Left lung (tissue), 10 donors: ENCODE measurements around the gene SELP. TPM values are rescaled to one million over a fixed set of nuclear protein-coding genes. Genes with fewer than 3 reads are reported as not detected.

Experiments used
- ATAC-seq: fragments of 200-7000 bp; cut with Tn5 transposase; one replicate; pipeline ENCODE4 v1.9.1; 2020; ENCODE audit warnings: moderate library complexity
- DNase-seq, 4 donors: peaks; one replicate each; pipeline ENCODE4 v3.0.0-alpha.2; 2013 to 2020
- H3K27ac ChIP-seq, 2 donors: fragments of 200-600 bp; sonication (generic) in 1 of 2; one replicate each; pipeline versions ENCODE4 v1.5.0 to v1.8.0; 2020 to 2021
- H3K27me3 ChIP-seq, 2 donors: fragments of 200-600 bp; sonication (generic) in 1 of 2; one replicate each; pipeline versions ENCODE4 v1.5.0 to v1.8.0; 2020 to 2021
- H3K36me3 ChIP-seq, 2 donors: fragments of 200-600 bp; sonication (generic) in 1 of 2; one replicate each; pipeline versions ENCODE4 v1.5.0 to v1.8.0; 2020 to 2021
- H3K4me1 ChIP-seq, 2 donors: fragments of 200-600 bp; one replicate each; pipeline ENCODE4 v1.8.0; 2021
- H3K4me3 ChIP-seq, 2 donors: fragments of 200-600 bp; sonication (generic) in 1 of 2; one replicate each; pipeline versions ENCODE4 v1.5.0 to v1.8.0; 2020 to 2021; ENCODE audit warnings: mild to moderate bottlenecking in 1 of 2
- H3K9me3 ChIP-seq, 2 donors: fragments of 200-600 bp; sonication (generic) in 1 of 2; one replicate each; pipeline versions ENCODE4 v1.5.0 to v1.8.0; 2020 to 2021
- CTCF ChIP-seq, 2 donors: fragments of 200-600 bp; sonication (generic) in 1 of 2; IDR thresholded peaks; one replicate each; pipeline versions ENCODE4 v1.5.0 to v1.8.0; 2021; ENCODE audit warnings: antibody characterized with exemption in 2 of 2
- intact Hi-C, 2 donors: fragments of 100-400 bp; cut with DNase I; formaldehyde crosslinking; loops; one replicate each; pipeline versions ENCODE4 v1.11.2 to v1.14.2; 2022
- polyA plus RNA-seq, 6 donors: library from polyadenylated mRNA; unstranded; fragments of 120-200 nt; gene quantifications; one replicate each; pipeline ENCODE4 v1.2.1, GENCODE V29; 2013; ENCODE audit not compliant: insufficient read length in 6 of 6
- total RNA-seq, 2 donors: library from RNA; stranded (reverse); fragmentation: NEBNext Ultra II Directional; extraction: Animal tissue kit (Norgen Biotek cat#: 25700); gene quantifications; one replicate each; pipeline ENCODE4 v1.2.1, GENCODE V29; 2021
- donor health status: DM: no; HTN: yes; CAD: no.
- donor health status: DM: no; HTN: no; CAD: no.

SELP gene
- total and polyA plus RNA-seq, 8 donors = 6.3 to 27.0 (median 7.6) TPM

GRCh38 chr1:169574336-169574735 lies 55.6 kb downstream of the SELP start:
- no peak for ATAC-seq
- TF ChIP-seq CTCF (IDR thresholded peaks at IDR 0.05) = no peak
- H3K27me3 ChIP-seq = no peaks in the 10 kb centered on the region
- DNase-seq = peak in 1 of 4 donors; percentile 7
- H3K36me3 ChIP-seq = no peaks in the 10 kb centered on the region
- no peak overlapping the region for H3K27ac ChIP-seq
- intact Hi-C loops = no loop called here
- H3K4me1 ChIP-seq = no peaks in the 10 kb centered on the region
- no peak overlapping the region for H3K4me3 ChIP-seq
- H3K9me3 ChIP-seq = no peaks in the 10 kb centered on the region

- ATAC-seq = peak; percentile 52
- H3K27me3 ChIP-seq = no peaks in the 10 kb centered on the region
- H3K4me1 ChIP-seq = no peaks in the 10 kb centered on the region
- no peaks in the 10 kb centered on the region for H3K36me3 ChIP-seq
- no peak overlapping the region for H3K27ac ChIP-seq
- intact Hi-C loops = no loop called here
- no peak for TF ChIP-seq CTCF (IDR thresholded peaks at IDR 0.05)
- H3K9me3 ChIP-seq = no peaks in the 10 kb centered on the region
- H3K4me3 ChIP-seq = no peak overlapping the region
- no peak for DNase-seq
These were observed 57.7 kb downstream of the SELP start for GRCh38 chr1:169572187-169572586.

GRCh38 chr1:169571450-169571849 lies 58.5 kb downstream of the SELP start:
- ATAC-seq (no peak), DNase-seq (no peak)
- H3K27me3 ChIP-seq = no peaks in the 10 kb centered on the region
- TF ChIP-seq CTCF (IDR thresholded peaks at IDR 0.05) = no peak
- intact Hi-C loops = no loop called here
- H3K4me1 ChIP-seq = no peaks in the 10 kb centered on the region
- no peaks in the 10 kb centered on the region for H3K9me3 ChIP-seq
- H3K4me3 ChIP-seq = no peak overlapping the region
- H3K36me3 ChIP-seq = no peaks in the 10 kb centered on the region
- no peak overlapping the region for H3K27ac ChIP-seq

GRCh38 chr1:169570172-169570574 lies 59.8 kb downstream of the SELP start:
- Histone ChIP-seq H3K36me3 (no peaks in the 10 kb centered on the region), H3K27ac (no peak overlapping the region), H3K4me3 (no peak overlapping the region), H3K4me1 (peaks cover 0 to 4% of the 10 kb centered on the region in 2 donors), H3K27me3 (no peaks in the 10 kb centered on the region), H3K9me3 (no peaks in the 10 kb centered on the region)
- TF ChIP-seq CTCF (IDR thresholded peaks at IDR 0.05) = no peak
- DNase-seq (no peak), ATAC-seq (no peak)
- intact Hi-C loops = no loop called here

GRCh38 chr1:169568497-169568896 lies 61.4 kb downstream of the SELP start:
- DNase-seq (no peak), ATAC-seq (no peak)
- Histone ChIP-seq H3K9me3 (peaks cover 0 to 1% of the 10 kb centered on the region in 2 donors), H3K4me3 (no peak overlapping the region), H3K4me1 (peaks cover 0 to 4% of the 10 kb centered on the region in 2 donors), H3K27ac (no peak overlapping the region), H3K27me3 (no peaks in the 10 kb centered on the region), H3K36me3 (no peaks in the 10 kb centered on the region)
- intact Hi-C loops = no loop called here
- TF ChIP-seq CTCF (IDR thresholded peaks at IDR 0.05) = no peak
